ENCODE measurements around the gene TCN2.
"Not testable (repeated sequence)": the region's sequence is repeated elsewhere in the genome, so short reads cannot be mapped to it uniquely, and the experiment has no call there.

Gene TCN2

GRCh38 chr22:30614268-30614667, 7.3 kb downstream of the TCN2 start:
- no peak for DNase-seq

- no peak for DNase-seq
Measured at GRCh38 chr22:30614879-30615278, 7.9 kb downstream of the TCN2 start.

- no peak for DNase-seq
Measured at GRCh38 chr22:30615543-30615954, 8.6 kb downstream of the TCN2 start.

GRCh38 chr22:30617819-30618218, 10.8 kb downstream of the TCN2 start:
- no peak for DNase-seq

GRCh38 chr22:30619909-30620308, 12.9 kb downstream of the TCN2 start:
- not testable (repeated sequence) for DNase-seq

- no peak for DNase-seq
Measured at GRCh38 chr22:30626413-30626812, 19.4 kb downstream of the TCN2 start.

- no peak for DNase-seq
Measured at GRCh38 chr22:30627471-30627870, 20.5 kb downstream of the TCN2 start.

- DNase-seq: peak; percentile 68
Measured at GRCh38 chr22:30628491-30628890, 21.5 kb downstream of the TCN2 start.

GRCh38 chr22:30631469-30631868, 24.5 kb downstream of the TCN2 start:
- not testable (repeated sequence) for DNase-seq

- DNase-seq: peak; percentile 43
Measured at GRCh38 chr22:30634471-30635233, 27.7 kb downstream of the TCN2 start.

- peak; percentile 26 for DNase-seq
Measured at GRCh38 chr22:30635273-30636225, 28.6 kb downstream of the TCN2 start, which contains the start of gene SLC35E4. TSS of gene SLC35E4 (plus strand) at chr22:30635781. CDS start at chr22:30636451, 670 bp downstream.

GRCh38 chr22:30636226-30637077, 29.5 kb downstream of the TCN2 start:
- DNase-seq: no peak

GRCh38 chr22:30637701-30638114, 30.7 kb downstream of the TCN2 start:
- DNase-seq: no peak

GRCh38 chr22:30640361-30640760, 33.4 kb downstream of the TCN2 start:
- no peak for DNase-seq

GRCh38 chr22:30640839-30641430, 34.0 kb downstream of the TCN2 start:
- DNase-seq: no peak

- DNase-seq: no peak
Measured at GRCh38 chr22:30643055-30643875, 36.3 kb downstream of the TCN2 start.

GRCh38 chr22:30646518-30647160, 39.7 kb downstream of the TCN2 start:
- DNase-seq: no peak

- no peak for DNase-seq
Measured at GRCh38 chr22:30647536-30647935, 40.6 kb downstream of the TCN2 start.

GRCh38 chr22:30648825-30649224, 41.9 kb downstream of the TCN2 start:
- no peak for DNase-seq

- DNase-seq: no peak
Measured at GRCh38 chr22:30649430-30650007, 42.5 kb downstream of the TCN2 start.

Data from DMS79 treated with DMSO at 0.1 percent for 48 hours (cell line).